ENCODE measurements around the gene KIFC3.
"Not testable (repeated sequence)": the region's sequence is repeated elsewhere in the genome, so short reads cannot be mapped to it uniquely, and the experiment has no call there.

Gene KIFC3

GRCh38 chr16:57734308-57734924 lies 67.9 kb downstream of the KIFC3 start:
- DNase-seq = no peak

GRCh38 chr16:57732714-57733113 lies 69.6 kb downstream of the KIFC3 start:
- no peak for DNase-seq

GRCh38 chr16:57732037-57732436 lies 70.3 kb downstream of the KIFC3 start:
- DNase-seq = no peak

- DNase-seq = no peak
Observed at GRCh38 chr16:57730771-57731730, 71.2 kb downstream of the KIFC3 start.

GRCh38 chr16:57729852-57730251 lies 72.4 kb downstream of the KIFC3 start:
- not testable (repeated sequence) for DNase-seq

GRCh38 chr16:57729182-57729484 lies 73.2 kb downstream of the KIFC3 start:
- DNase-seq = no peak

GRCh38 chr16:57728336-57729181 lies 73.7 kb downstream of the KIFC3 start:
- peak; percentile 12 for DNase-seq

GRCh38 chr16:57727610-57728009 lies 74.7 kb downstream of the KIFC3 start:
- no peak for DNase-seq

GRCh38 chr16:57726433-57726947 lies 75.8 kb downstream of the KIFC3 start:
- DNase-seq = no peak

- DNase-seq = no peak
Observed at GRCh38 chr16:57725976-57726375, 76.3 kb downstream of the KIFC3 start.

- no peak for DNase-seq
Observed at GRCh38 chr16:57725554-57725953, 76.7 kb downstream of the KIFC3 start.

GRCh38 chr16:57725151-57725550 lies 77.1 kb downstream of the KIFC3 start:
- no peak for DNase-seq

GRCh38 chr16:57724531-57724930 lies 77.8 kb downstream of the KIFC3 start:
- no peak for DNase-seq

GRCh38 chr16:57723170-57723569 lies 79.1 kb downstream of the KIFC3 start:
- no peak for DNase-seq

- DNase-seq = no peak
Observed at GRCh38 chr16:57722651-57723050, 79.6 kb downstream of the KIFC3 start.

GRCh38 chr16:57722210-57722499 lies 80.1 kb downstream of the KIFC3 start:
- no peak for DNase-seq

GRCh38 chr16:57721356-57722209 lies 80.7 kb downstream of the KIFC3 start:
- DNase-seq = no peak

- peak; percentile 16 for DNase-seq
Observed at GRCh38 chr16:57720142-57720575, 82.1 kb downstream of the KIFC3 start.

GRCh38 chr16:57714047-57714446 lies 88.2 kb downstream of the KIFC3 start:
- no peak for DNase-seq

GRCh38 chr16:57713596-57713995 lies 88.7 kb downstream of the KIFC3 start:
- no peak for DNase-seq

GRCh38 chr16:57712569-57712968 lies 89.7 kb downstream of the KIFC3 start:
- not testable (repeated sequence) for DNase-seq

GRCh38 chr16:57711993-57712392 lies 90.3 kb downstream of the KIFC3 start:
- DNase-seq = no peak

Data from stimulated activated naive CD4-positive, alpha-beta T cell treated with Interleukin-2 at 50 U/mL for 16 hours (primary cell).